ENCODE results near the gene SLC25A17.
"Not testable (repeated sequence)": the region's sequence is repeated elsewhere in the genome, so short reads cannot be mapped to it uniquely, and the experiment has no call there.

DNA sequence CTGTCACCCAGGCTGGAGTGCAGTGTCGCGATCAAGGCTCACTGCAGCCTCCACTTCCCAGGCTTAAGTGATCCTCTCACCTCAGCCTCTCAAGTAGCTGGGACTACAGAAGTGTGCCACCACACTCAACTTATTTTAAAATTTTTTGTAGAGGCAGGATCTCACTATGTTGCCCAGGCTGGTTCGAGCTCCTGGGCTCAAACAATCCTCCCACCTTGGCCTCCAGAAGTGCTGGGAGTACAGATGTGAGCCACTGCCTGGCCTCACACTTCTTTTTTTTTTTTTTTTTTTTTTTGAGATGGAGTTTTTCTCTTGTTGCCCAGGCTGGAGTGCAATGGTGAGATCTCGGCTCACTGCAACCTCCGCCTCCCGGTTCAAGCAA is 99.0 kb downstream of the SLC25A17 start:
- TF ChIP-seq, protein P1, sequence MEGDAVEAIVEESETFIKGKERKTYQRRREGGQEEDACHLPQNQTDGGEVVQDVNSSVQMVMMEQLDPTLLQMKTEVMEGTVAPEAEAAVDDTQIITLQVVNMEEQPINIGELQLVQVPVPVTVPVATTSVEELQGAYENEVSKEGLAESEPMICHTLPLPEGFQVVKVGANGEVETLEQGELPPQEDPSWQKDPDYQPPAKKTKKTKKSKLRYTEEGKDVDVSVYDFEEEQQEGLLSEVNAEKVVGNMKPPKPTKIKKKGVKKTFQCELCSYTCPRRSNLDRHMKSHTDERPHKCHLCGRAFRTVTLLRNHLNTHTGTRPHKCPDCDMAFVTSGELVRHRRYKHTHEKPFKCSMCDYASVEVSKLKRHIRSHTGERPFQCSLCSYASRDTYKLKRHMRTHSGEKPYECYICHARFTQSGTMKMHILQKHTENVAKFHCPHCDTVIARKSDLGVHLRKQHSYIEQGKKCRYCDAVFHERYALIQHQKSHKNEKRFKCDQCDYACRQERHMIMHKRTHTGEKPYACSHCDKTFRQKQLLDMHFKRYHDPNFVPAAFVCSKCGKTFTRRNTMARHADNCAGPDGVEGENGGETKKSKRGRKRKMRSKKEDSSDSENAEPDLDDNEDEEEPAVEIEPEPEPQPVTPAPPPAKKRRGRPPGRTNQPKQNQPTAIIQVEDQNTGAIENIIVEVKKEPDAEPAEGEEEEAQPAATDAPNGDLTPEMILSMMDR (IDR thresholded peaks at IDR 0.05), result not testable (repeated sequence)
- not testable (repeated sequence) for TF ChIP-seq EP300 (IDR thresholded peaks at IDR 0.05)
